ENCODE results near the gene BDH1. TPM values are rescaled to one million over a fixed set of nuclear protein-coding genes. Genes with fewer than 3 reads are reported as not detected.

BDH1 gene
- total and polyA plus RNA-seq, 2 experiments from 2014 or later = 61.8 to 62.9 TPM

- H3K79me2 ChIP-seq = peaks cover 29% of the 10 kb centered on the region
- H3K9me3 ChIP-seq (ENCODE audit: low read depth) = no peaks in the 10 kb centered on the region
- H3K4me1 ChIP-seq (ENCODE audit: insufficient read depth) = peaks cover 15% of the 10 kb centered on the region
- no peak overlapping the region for H2AFZ ChIP-seq
- 96% methylated on average over 9 of the region's 9 CpGs for WGBS (ENCODE audit: low lambda C conversion rate, missing lambda C conversion rate)
- H3K36me3 ChIP-seq (replicated peaks; ENCODE audit: insufficient read depth, low read depth) = no peaks in the 10 kb centered on the region
- DNase-seq (ENCODE audit: low spot score) = no peak
- TF ChIP-seq EZH2 (IDR thresholded peaks at IDR 0.05; ENCODE audit: borderline replicate concordance) (no peak), CTCF (IDR thresholded peaks at IDR 0.05; ENCODE audit: poor library complexity) (no peak), EZH2phosphoT487 (IDR thresholded peaks at IDR 0.05; ENCODE audit: low read depth, severe bottlenecking, unreplicated experiment) (no peak)
- no peak overlapping the region for H3K4me2 ChIP-seq
- no peaks in the 10 kb centered on the region for H3K27me3 ChIP-seq
- H3K27ac ChIP-seq = no peak overlapping the region
- no peak overlapping the region for H3K4me3 ChIP-seq
- H4K20me1 ChIP-seq (ENCODE audit: insufficient read depth, poor library complexity, severe bottlenecking) = no peaks in the 10 kb centered on the region
- no peaks in the 10 kb centered on the region for H3K9me2 ChIP-seq (replicated peaks; ENCODE audit: insufficient read depth)
Observed at GRCh38 chr3:197545101-197545500, 10.7 kb downstream of the BDH1 start.

GRCh38 chr3:197542741-197543454, 12.9 kb downstream of the BDH1 start:
- no peak for DNase-seq (ENCODE audit: low spot score)
- Histone ChIP-seq H4K20me1 (ENCODE audit: insufficient read depth, poor library complexity, severe bottlenecking) (no peaks in the 10 kb centered on the region), H3K27me3 (no peaks in the 10 kb centered on the region), H3K79me2 (peaks cover 10% of the 10 kb centered on the region), H3K9me3 (ENCODE audit: low read depth) (no peaks in the 10 kb centered on the region), H3K4me1 (ENCODE audit: insufficient read depth) (peaks cover 12% of the 10 kb centered on the region), H3K9me2 (replicated peaks; ENCODE audit: insufficient read depth) (no peaks in the 10 kb centered on the region), H3K4me3 (no peak overlapping the region), H3K4me2 (no peak overlapping the region), H2AFZ (no peak overlapping the region), H3K27ac (no peak overlapping the region), H3K36me3 (replicated peaks; ENCODE audit: insufficient read depth, low read depth) (no peaks in the 10 kb centered on the region)
- 93% methylated on average over 18 of the region's 18 CpGs for whole genome bisulfite sequencing (ENCODE audit: low lambda C conversion rate, missing lambda C conversion rate)
- TF ChIP-seq CTCF (IDR thresholded peaks at IDR 0.05; ENCODE audit: poor library complexity) (no peak), EZH2 (IDR thresholded peaks at IDR 0.05; ENCODE audit: borderline replicate concordance) (no peak), EZH2phosphoT487 (IDR thresholded peaks at IDR 0.05; ENCODE audit: low read depth, severe bottlenecking, unreplicated experiment) (no peak)

GRCh38 chr3:197541756-197542539, 13.8 kb downstream of the BDH1 start:
- TF ChIP-seq CTCF (IDR thresholded peaks at IDR 0.05; ENCODE audit: poor library complexity) (no peak), EZH2 (IDR thresholded peaks at IDR 0.05; ENCODE audit: borderline replicate concordance) (no peak), EZH2phosphoT487 (IDR thresholded peaks at IDR 0.05; ENCODE audit: low read depth, severe bottlenecking, unreplicated experiment) (no peak)
- H3K4me1 ChIP-seq (ENCODE audit: insufficient read depth) = peaks cover 8% of the 10 kb centered on the region
- peak; percentile 71 for DNase-seq (ENCODE audit: low spot score)
- H3K79me2 ChIP-seq = peaks cover 9% of the 10 kb centered on the region
- H3K27ac ChIP-seq = no peak overlapping the region
- no peaks in the 10 kb centered on the region for H3K9me2 ChIP-seq (replicated peaks; ENCODE audit: insufficient read depth)
- H3K36me3 ChIP-seq (replicated peaks; ENCODE audit: insufficient read depth, low read depth) = no peaks in the 10 kb centered on the region
- no peaks in the 10 kb centered on the region for H3K27me3 ChIP-seq
- 50% methylated on average over 13 of the region's 13 CpGs for WGBS (ENCODE audit: low lambda C conversion rate, missing lambda C conversion rate)
- no peak overlapping the region for H2AFZ ChIP-seq
- no peak overlapping the region for H3K4me3 ChIP-seq
- H3K9me3 ChIP-seq (ENCODE audit: low read depth) = no peaks in the 10 kb centered on the region
- peak overlapping the region; percentile 53 for H3K4me2 ChIP-seq
- no peaks in the 10 kb centered on the region for H4K20me1 ChIP-seq (ENCODE audit: insufficient read depth, poor library complexity, severe bottlenecking)

All from hepatocyte (in vitro differentiated cells).